Thyroid gland (tissue), 4 donors: ENCODE measurements around the gene LRRC75B. TPM values are rescaled to one million over a fixed set of nuclear protein-coding genes. Genes with fewer than 3 reads are reported as not detected.
A peak's percentile ranks its signal among the peaks of the same experiment; 100 is the strongest.
"Not testable (repeated sequence)": the region's sequence is repeated elsewhere in the genome, so short reads cannot be mapped to it uniquely, and the experiment has no call there.

Experiments used
- DNase-seq, 2 donors: peaks; one replicate each; pipeline ENCODE4 v3.0.0-alpha.2; 2019
- H3K27ac ChIP-seq, 3 donors: fragments of 200-600 bp; sonication (generic); 1 replicate in 2 of 3; 2 replicates in 1 of 3; pipeline ENCODE4 v1.5.1; 2016 to 2019; ENCODE audit warnings: mild to moderate bottlenecking in 1 of 3, moderate library complexity in 1 of 3
- H3K27me3 ChIP-seq: fragments of 200-600 bp; sonication (generic); one replicate; pipeline ENCODE4 v1.5.1; 2019
- H3K36me3 ChIP-seq, 2 donors: fragments of 200-600 bp; sonication (generic); one replicate each; pipeline ENCODE4 v1.5.1; 2016 to 2019
- H3K4me1 ChIP-seq, 2 donors: fragments of 200-600 bp; sonication (generic); one replicate each; pipeline ENCODE4 v1.5.1; 2017 to 2019
- H3K4me3 ChIP-seq, 3 donors: fragments of 200-600 bp; sonication (generic); replicated peaks in 1 of 3; 1 replicate in 2 of 3; 2 replicates in 1 of 3; pipeline ENCODE4 v1.5.1; 2016; ENCODE audit warnings: mild to moderate bottlenecking in 1 of 3
- H3K9me3 ChIP-seq: fragments of 200-600 bp; sonication (generic); one replicate; pipeline ENCODE4 v1.5.1; 2017
- CTCF ChIP-seq, 6 experiments: fragments of 200-600 bp in 3 of 6; fragments of 450-650 bp in 3 of 6; sonication (generic) in 3 of 6; IDR thresholded peaks; one replicate each; pipeline ENCODE4 v1.5.1; 2016 to 2019; ENCODE audit warnings: antibody characterized with exemption in 6 of 6, mild to moderate bottlenecking in 2 of 6, inconsistent platforms in 1 of 6, moderate library complexity in 1 of 6
- POLR2A ChIP-seq, 2 donors: fragments of 450-650 bp; IDR thresholded peaks; one replicate each; pipeline ENCODE4 v1.6.1; 2017; ENCODE audit warnings: antibody characterized with exemption in 2 of 2, mild to moderate bottlenecking in 2 of 2, moderate library complexity in 1 of 2
- WGBS, 2 donors: methylation state at CpG; one replicate each; pipeline ENCODE4 v1.1.5; 2017; 5-methylcytosine and 5-hydroxymethylcytosine counted together
- intact Hi-C: fragments of 100-400 bp; cut with DNase I; formaldehyde crosslinking; loops from one replicate; pipeline ENCODE4 v1.15.1; 2023
- total RNA-seq, 4 donors: library from RNA; depleted of rRNA; stranded (reverse); fragments of >200 nt; gene quantifications; one replicate each; pipeline ENCODE4 v1.2.3, GENCODE V29; 2016

Gene LRRC75B
- total RNA-seq, 4 donors from 2014 or later, result 18.6 to 51.2 (median 39.6) TPM

- Histone ChIP-seq H3K4me3 (peak within 1 kb of the TSS; percentile 77 to 99 (median 97)), H3K27ac (peak within 1 kb of the TSS; percentile 91 to 99 (median 98)), H3K4me1 (peaks cover 22 to 27% of the 10 kb centered on the region in 2 donors), H3K9me3 (no peaks in the 10 kb centered on the region), H3K36me3 (peaks cover 12 to 14% of the 10 kb centered on the region in 2 donors), H3K27me3 (no peaks in the 10 kb centered on the region)
- peak in 4 of 6 experiments; percentile 29 to 43 (median 42) for TF ChIP-seq CTCF (IDR thresholded peaks at IDR 0.05)
- TF ChIP-seq POLR2A (IDR thresholded peaks at IDR 0.05), result peak in 1 of 2 donors; percentile 53
- WGBS, 2 donors, result 1% methylated on average over 38 to 39 of the region's 59 CpGs
- intact Hi-C loops, result no loop called here
- DNase-seq, result peak; percentile 100
Measured at GRCh38 chr22:24555165-24556039, 37.5 kb downstream of the LRRC75B start, which contains the start of gene SNRPD3. SNRPD3 (plus strand) TSS chr22:24555999; CDS start chr22:24557675, 1,676 bp downstream.

GRCh38 chr22:24554313-24555164 is 38.3 kb downstream of the LRRC75B start, which contains the start of gene GUCD1:
GUCD1 (minus strand) TSS chr22:24555138; CDS start chr22:24554991, 147 bp downstream.
- no peaks in the 10 kb centered on the region for H3K9me3 ChIP-seq
- TF ChIP-seq POLR2A (IDR thresholded peaks at IDR 0.05), result peak; percentile 56 to 75
- TF ChIP-seq CTCF (IDR thresholded peaks at IDR 0.05), result no peak
- H3K36me3 ChIP-seq, result peaks cover 8 to 11% of the 10 kb centered on the region in 2 donors
- intact Hi-C loops, result no loop called here
- peak within 1 kb of the TSS; percentile 91 to 99 (median 98) for H3K27ac ChIP-seq
- peak; percentile 11 to 30 for DNase-seq
- no peaks in the 10 kb centered on the region for H3K27me3 ChIP-seq
- peaks cover 22 to 27% of the 10 kb centered on the region in 2 donors for H3K4me1 ChIP-seq
- WGBS, 2 donors, result 0 to 3% methylated on average over 14 to 15 of the region's 64 CpGs
- peak within 1 kb of the TSS; percentile 77 to 99 (median 97) for H3K4me3 ChIP-seq

GRCh38 chr22:24553597-24554312 is 39.1 kb downstream of the LRRC75B start:
- Histone ChIP-seq H3K4me3 (peak overlapping the region; percentile 74 to 99 (median 96)), H3K27me3 (no peaks in the 10 kb centered on the region), H3K4me1 (peaks cover 22 to 27% of the 10 kb centered on the region in 2 donors), H3K36me3 (peaks cover under 1 to 3% of the 10 kb centered on the region in 2 donors), H3K27ac (peak overlapping the region in 1 of 3 donors; percentile 86), H3K9me3 (no peaks in the 10 kb centered on the region)
- TF ChIP-seq CTCF (IDR thresholded peaks at IDR 0.05) (no peak), POLR2A (IDR thresholded peaks at IDR 0.05) (no peak)
- intact Hi-C loops, result no loop called here
- DNase-seq, result no peak
- 53 to 69% methylated on average over 9 to 11 of the region's 12 CpGs for WGBS, 2 donors

GRCh38 chr22:24552503-24553286 is 40.2 kb downstream of the LRRC75B start:
- DNase-seq, H3K27ac ChIP-seq, H3K36me3 ChIP-seq, H3K9me3 ChIP-seq, H3K4me3 ChIP-seq, H3K27me3 ChIP-seq, intact Hi-C loops: not testable (repeated sequence)
- WGBS, 2 donors, result 90 to 92% methylated on average over 10 of the region's 10 CpGs
- peaks cover 22 to 27% of the 10 kb centered on the region in 2 donors for H3K4me1 ChIP-seq
